HCT116 (cell line): ENCODE data around the gene CENPU. TPM values are rescaled to one million over a fixed set of nuclear protein-coding genes. Genes with fewer than 3 reads are reported as not detected.

Experiments used
- ATAC-seq: fragments of 200-7000 bp; cut with Tn5 transposase; 2 replicates; pipeline ENCODE4 v1.9.1; 2020; ENCODE audit warnings: mild to moderate bottlenecking, moderate library complexity
- BruUV-seq: library from RNA; stranded (reverse); fragments of 400-500 nt; replicated peaks from 2 replicates; lab custom pipeline; 2021; lab: Mats Ljungman, UMichigan
- CTCF ChIA-PET: fragments of 300-600 bp; sonication (Branson Sonifier 250); formaldehyde crosslinking; loops from one replicate; lab custom pipeline; 2021; ENCODE audit warnings: antibody characterized with exemption; lab: Charles Lee
- POLR2A ChIA-PET: fragments of 300-600, 350-600 bp; sonication (Branson Sonifier 250); formaldehyde crosslinking; loops from one replicate; lab custom pipeline; 2021; ENCODE audit warnings: antibody characterized with exemption; lab: Charles Lee
- RAD21 ChIA-PET, 2 experiments: fragments of 300-600 bp; sonication (Branson Sonifier 250); formaldehyde crosslinking; loops; one replicate each; lab custom pipeline; 2023; ENCODE audit warnings: low total read pairs in 2 of 2; ENCODE audit not compliant: uncharacterized antibody in 2 of 2, unreplicated experiment in 2 of 2, low non-redundant PET in 1 of 2; lab: Charles Lee
- DNase-seq: peaks from one replicate; pipeline ENCODE4 v3.0.0-alpha.2; 2010; ENCODE audit warnings: low read depth, low spot score
- H2AFZ ChIP-seq: fragments of 200-600 bp; shearing (Covaris generic), sonication (generic); 2 replicates; pipeline ENCODE4 v1.6.1; 2017; ENCODE audit warnings: low read depth, mixed run types, mixed read lengths, antibody characterized with exemption, low read length; ENCODE audit not compliant: poor library complexity, severe bottlenecking
- H3K27ac ChIP-seq: 2 replicates; pipeline ENCODE4 v1.5.1; 2012; ENCODE audit warnings: low read depth, low read length
- H3K27me3 ChIP-seq: fragments of 200-600 bp; sonication (generic); 2 replicates; pipeline ENCODE4 v1.6.1; 2016; ENCODE audit warnings: mixed run types, low read length, mixed read lengths; ENCODE audit not compliant: insufficient read depth
- H3K36me3 ChIP-seq, 2 experiments: fragments of 200-500 bp in 1 of 2; fragments of 200-600 bp in 1 of 2; sonication (Bioruptor generic) in 1 of 2; sonication (generic) in 1 of 2; 2 replicates each; pipeline versions ENCODE4 v1.5.1 to v1.6.1; 2014 to 2016; ENCODE audit warnings: low read length in 2 of 2, inconsistent platforms in 1 of 2, mixed read lengths in 1 of 2, mixed run types in 1 of 2; ENCODE audit not compliant: insufficient read depth in 2 of 2, control insufficient read depth in 1 of 2
- H3K4me1 ChIP-seq, 2 experiments: fragments of 200-600 bp in 1 of 2; sonication (generic) in 1 of 2; 2 replicates each; pipeline versions ENCODE4 v1.5.1 to v1.6.1; 2012 to 2017; ENCODE audit warnings: low read length in 2 of 2, inconsistent platforms in 1 of 2, mild to moderate bottlenecking in 1 of 2, mixed read lengths in 1 of 2, mixed run types in 1 of 2, moderate library complexity in 1 of 2; ENCODE audit not compliant: insufficient read depth in 2 of 2, control insufficient read depth in 1 of 2
- H3K4me2 ChIP-seq: fragments of 200-600 bp; sonication (generic); 2 replicates; pipeline ENCODE4 v1.6.1; 2017; ENCODE audit warnings: mixed run types, low read length, mixed read lengths
- H3K4me3 ChIP-seq, 2 experiments: fragments of 200-600 bp in 1 of 2; sonication (generic) in 1 of 2; replicated peaks in 1 of 2; 2 replicates each; pipeline ENCODE4 v1.5.1; 2011 to 2016; ENCODE audit warnings: low read length in 2 of 2, control low read depth in 1 of 2, low read depth in 1 of 2, mild to moderate bottlenecking in 1 of 2, mixed read lengths in 1 of 2, mixed run types in 1 of 2
- H3K79me2 ChIP-seq: fragments of 200-600 bp; sonication (generic); 2 replicates; pipeline ENCODE4 v1.6.1; 2017; ENCODE audit warnings: mild to moderate bottlenecking, mixed run types, low read length, moderate library complexity, mixed read lengths; ENCODE audit not compliant: insufficient read depth
- H3K9ac ChIP-seq: fragments of 200-600 bp; sonication (generic); 2 replicates; pipeline ENCODE4 v1.6.1; 2016; ENCODE audit warnings: low read length, mixed read lengths
- H3K9me2 ChIP-seq: fragments of 200-600 bp; sonication (generic), shearing (Covaris generic); 2 replicates; pipeline ENCODE4 v1.6.1; 2017; ENCODE audit warnings: mixed run types, mild to moderate bottlenecking, moderate library complexity; ENCODE audit not compliant: insufficient read depth
- H3K9me3 ChIP-seq, 2 experiments: fragments of 200-500 bp in 1 of 2; fragments of 200-600 bp in 1 of 2; sonication (Bioruptor generic) in 1 of 2; sonication (generic) in 1 of 2; 2 replicates each; pipeline ENCODE4 v1.6.1; 2014 to 2017; ENCODE audit warnings: low read length in 2 of 2, mixed read lengths in 2 of 2, inconsistent platforms in 1 of 2, low read depth in 1 of 2, mild to moderate bottlenecking in 1 of 2, mixed run types in 1 of 2, moderate library complexity in 1 of 2; ENCODE audit not compliant: control insufficient read depth in 1 of 2, insufficient read depth in 1 of 2
- H4K20me1 ChIP-seq: fragments of 200-600 bp; sonication (generic), shearing (Covaris generic); 2 replicates; pipeline ENCODE4 v1.6.1; 2017; ENCODE audit warnings: mixed run types, mild to moderate bottlenecking, moderate library complexity; ENCODE audit not compliant: insufficient read depth
- CBX3 ChIP-seq: IDR thresholded peaks from 2 replicates; pipeline ENCODE4 v1.6.1; 2012; ENCODE audit warnings: low read depth
- EGR1 ChIP-seq: IDR thresholded peaks from 2 replicates; pipeline ENCODE4 v1.6.1; 2012; ENCODE audit warnings: low read depth
- EZH2 ChIP-seq: fragments of 200-600 bp; sonication (generic); IDR thresholded peaks from 2 replicates; pipeline ENCODE4 v1.6.1; 2017; ENCODE audit warnings: antibody characterized with exemption, mixed run types
- EZH2phosphoT487 ChIP-seq: fragments of 200-600 bp; IDR thresholded peaks from 2 replicates; pipeline ENCODE4 v1.6.1; 2018; ENCODE audit warnings: antibody characterized with exemption, borderline replicate concordance
- FOSL1 ChIP-seq: IDR thresholded peaks from 2 replicates; pipeline ENCODE4 v1.6.1; 2012; ENCODE audit warnings: low read depth
- JUND ChIP-seq: IDR thresholded peaks from 2 replicates; pipeline ENCODE4 v1.6.1; 2012
- RAD21 ChIP-seq: IDR thresholded peaks from 2 replicates; pipeline ENCODE4 v1.6.1; 2012; ENCODE audit warnings: low read depth, mild to moderate bottlenecking
- SIN3A ChIP-seq: IDR thresholded peaks from 2 replicates; pipeline ENCODE4 v1.6.1; 2012; ENCODE audit warnings: low read depth
- SP1 ChIP-seq: IDR thresholded peaks from 2 replicates; pipeline ENCODE4 v1.6.1; 2012; ENCODE audit warnings: low read depth
- SRF ChIP-seq: IDR thresholded peaks from 2 replicates; pipeline ENCODE4 v1.6.1; 2012; ENCODE audit warnings: low read depth
- TCF7L2 ChIP-seq: IDR thresholded peaks from 2 replicates; pipeline ENCODE4 v1.7.0; 2011; ENCODE audit warnings: borderline replicate concordance, inconsistent platforms; ENCODE audit not compliant: insufficient read depth, insufficient read length; ENCODE audit errors: extremely low read depth
- YY1 ChIP-seq: IDR thresholded peaks from 2 replicates; pipeline ENCODE4 v1.6.1; 2011; ENCODE audit warnings: low read length, low read depth, moderate library complexity, mild to moderate bottlenecking; ENCODE audit not compliant: insufficient replicate concordance; ENCODE audit errors: extremely low read depth
- ZFX ChIP-seq: fragments of 450-650 bp; IDR thresholded peaks from 2 replicates; pipeline ENCODE4 v1.6.1; 2017
- ZNF274 ChIP-seq: fragments of 200-500 bp; sonication (Bioruptor generic); IDR thresholded peaks from 2 replicates; pipeline ENCODE4 v1.6.1; 2014; ENCODE audit warnings: mild to moderate bottlenecking, low read depth, low read length, inconsistent platforms
- intact Hi-C: fragments of 100-400 bp; cut with micrococcal nuclease; formaldehyde crosslinking; loops from 2 replicates; pipeline ENCODE4 v1.10.0; 2022
- total RNA-seq: library from RNA; stranded (reverse); gene quantifications from one replicate; pipeline ENCODE4 v1.2.1, GENCODE V29; 2021; ENCODE audit not compliant: unreplicated experiment
- TF ChIP-seq, protein P1 (sequence below): IDR thresholded peaks from 2 replicates; pipeline ENCODE4 v1.6.1; 2011; ENCODE audit warnings: mild to moderate bottlenecking, low read length, moderate library complexity; ENCODE audit not compliant: insufficient replicate concordance; ENCODE audit errors: extremely low read depth

The CENPU gene
- total RNA-seq, 1 experiment from 2014 or later = 28.2 TPM

DNA sequence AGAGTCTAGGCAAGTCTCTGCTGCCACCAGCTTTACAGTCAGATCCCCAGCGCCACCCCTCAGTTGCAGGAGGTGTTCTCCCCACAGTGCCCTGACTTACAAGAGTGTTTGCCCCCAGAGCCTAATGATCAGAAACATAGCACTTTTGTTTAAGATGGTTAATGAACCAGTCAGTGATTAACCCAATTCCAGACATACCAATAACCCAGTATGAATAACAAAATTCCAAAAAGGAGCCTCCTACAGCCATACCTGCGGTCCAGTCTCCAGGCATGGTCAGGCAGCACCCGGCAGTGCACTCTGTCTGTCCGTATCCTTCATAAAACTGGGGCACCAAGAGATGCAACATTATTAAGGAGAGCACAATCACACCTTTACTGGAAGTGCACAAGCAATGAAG, 30.7 kb upstream of the CENPU start (continued):
- no peak for TF ChIP-seq CBX3
- TF ChIP-seq ZNF274 = no peak
- TF ChIP-seq YY1 = no peak

DNA sequence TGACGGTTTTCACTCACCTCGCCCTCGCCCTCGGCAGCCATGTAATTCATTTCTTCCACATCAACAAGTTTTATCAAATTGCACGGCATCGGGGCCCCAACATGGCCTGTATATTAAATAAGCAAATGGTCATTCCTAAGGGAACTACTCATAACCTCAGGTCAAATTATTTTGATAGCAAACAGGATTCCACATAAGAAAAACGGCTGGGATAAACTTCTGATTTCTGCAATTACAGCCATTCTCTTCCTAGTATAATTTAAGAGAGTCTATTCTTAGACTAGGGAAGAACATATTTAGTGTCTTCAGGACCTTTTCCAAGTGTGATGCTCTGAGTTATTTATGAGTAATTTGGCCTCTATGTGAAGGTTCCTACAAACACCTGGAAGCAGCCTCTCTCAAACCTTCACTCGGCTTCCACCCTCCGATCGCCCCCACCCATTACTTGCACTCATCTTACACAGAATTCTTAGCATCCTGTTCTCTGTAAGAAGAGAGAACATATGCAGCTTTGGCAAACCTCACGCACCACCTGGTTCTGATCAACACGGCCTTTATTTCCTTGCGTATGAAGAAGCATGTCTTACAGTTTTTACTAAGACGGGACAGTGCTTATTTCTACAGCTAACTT, 29.4 kb upstream of the CENPU start:
- no peak for DNase-seq
- ChIA-PET POLR2A (no interaction called here), RAD21 (no interaction called here), CTCF (no interaction called here)
- H4K20me1 ChIP-seq = no peaks in the 10 kb centered on the region
- H3K9me2 ChIP-seq = no peaks in the 10 kb centered on the region
- no peaks in the 10 kb centered on the region for H3K4me1 ChIP-seq
- no peak overlapping the region for H2AFZ ChIP-seq
- no peaks in the 10 kb centered on the region for H3K79me2 ChIP-seq
- no peak overlapping the region for H3K9ac ChIP-seq
- no peak overlapping the region for H3K27ac ChIP-seq
- intact Hi-C loops = no loop called here
- no peak for TF ChIP-seq ZFX
- no peak for TF ChIP-seq CBX3
- TF ChIP-seq TCF7L2 = no peak
- TF ChIP-seq RAD21 = no peak
- H3K36me3 ChIP-seq = no peaks in the 10 kb centered on the region
- no peak for ATAC-seq
- BruUV-seq = no TSS peak
- no peaks in the 10 kb centered on the region for H3K27me3 ChIP-seq
- no peak overlapping the region for H3K4me3 ChIP-seq
- no peaks in the 10 kb centered on the region for H3K9me3 ChIP-seq
- no peak overlapping the region for H3K4me2 ChIP-seq

DNA sequence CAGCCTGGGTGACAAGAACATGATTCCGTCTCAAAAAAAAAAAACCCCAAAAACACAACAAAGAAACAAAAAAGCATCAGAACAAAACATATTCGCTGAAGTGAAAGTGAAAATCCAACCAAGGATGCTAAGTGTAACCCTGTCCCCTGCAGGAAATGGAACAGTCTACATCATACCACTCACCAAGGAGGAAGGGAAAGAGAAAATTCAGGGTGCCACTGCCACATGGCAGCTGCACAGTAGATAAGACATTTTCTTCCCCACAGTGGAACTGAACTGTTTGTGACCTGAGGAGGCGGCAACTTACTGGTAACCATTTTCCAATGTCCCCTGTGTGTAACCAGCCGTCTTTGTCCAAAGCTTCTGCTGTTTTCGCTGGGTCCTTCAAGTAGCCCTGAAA, 28.2 kb upstream of the CENPU start:
- intact Hi-C loops = no loop called here
- no peak for DNase-seq
- no peak overlapping the region for H3K4me2 ChIP-seq
- no TSS peak for BruUV-seq
- H3K79me2 ChIP-seq = no peaks in the 10 kb centered on the region
- no peaks in the 10 kb centered on the region for H3K4me1 ChIP-seq
- no peaks in the 10 kb centered on the region for H3K27me3 ChIP-seq
- RAD21 ChIA-PET = no interaction called here
- ATAC-seq = no peak
- H3K9ac ChIP-seq = no peak overlapping the region
- no peak overlapping the region for H3K4me3 ChIP-seq
- CTCF ChIA-PET = no interaction called here
- POLR2A ChIA-PET = no interaction called here
- no peaks in the 10 kb centered on the region for H4K20me1 ChIP-seq
- H3K36me3 ChIP-seq = no peaks in the 10 kb centered on the region
- H2AFZ ChIP-seq = no peak overlapping the region
- no peak overlapping the region for H3K27ac ChIP-seq
- H3K9me3 ChIP-seq = no peaks in the 10 kb centered on the region
- no peaks in the 10 kb centered on the region for H3K9me2 ChIP-seq
- TF ChIP-seq EZH2phosphoT487 (no peak), ZFX (no peak), FOSL1 (no peak), SIN3A (no peak), JUND (no peak), ZNF274 (no peak), EGR1 (no peak), SRF (no peak), SP1 (no peak), EZH2 (no peak)
- TF ChIP-seq, protein P1, sequence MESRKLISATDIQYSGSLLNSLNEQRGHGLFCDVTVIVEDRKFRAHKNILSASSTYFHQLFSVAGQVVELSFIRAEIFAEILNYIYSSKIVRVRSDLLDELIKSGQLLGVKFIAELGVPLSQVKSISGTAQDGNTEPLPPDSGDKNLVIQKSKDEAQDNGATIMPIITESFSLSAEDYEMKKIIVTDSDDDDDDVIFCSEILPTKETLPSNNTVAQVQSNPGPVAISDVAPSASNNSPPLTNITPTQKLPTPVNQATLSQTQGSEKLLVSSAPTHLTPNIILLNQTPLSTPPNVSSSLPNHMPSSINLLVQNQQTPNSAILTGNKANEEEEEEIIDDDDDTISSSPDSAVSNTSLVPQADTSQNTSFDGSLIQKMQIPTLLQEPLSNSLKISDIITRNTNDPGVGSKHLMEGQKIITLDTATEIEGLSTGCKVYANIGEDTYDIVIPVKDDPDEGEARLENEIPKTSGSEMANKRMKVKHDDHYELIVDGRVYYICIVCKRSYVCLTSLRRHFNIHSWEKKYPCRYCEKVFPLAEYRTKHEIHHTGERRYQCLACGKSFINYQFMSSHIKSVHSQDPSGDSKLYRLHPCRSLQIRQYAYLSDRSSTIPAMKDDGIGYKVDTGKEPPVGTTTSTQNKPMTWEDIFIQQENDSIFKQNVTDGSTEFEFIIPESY = no peak
